Smooth muscle cell of the pulmonary artery (primary cell): ENCODE measurements around the gene OR5L1. TPM values are rescaled to one million over a fixed set of nuclear protein-coding genes. Genes with fewer than 3 reads are reported as not detected.

Experiments
- total RNA-seq: library from RNA; depleted of rRNA; stranded (reverse); fragments of >200 nt; gene quantifications from 2 replicates; pipeline ENCODE4 v1.2.3, GENCODE V29; 2014

OR5L1 gene
- total RNA-seq = not detected in 2 replicates

DNA sequence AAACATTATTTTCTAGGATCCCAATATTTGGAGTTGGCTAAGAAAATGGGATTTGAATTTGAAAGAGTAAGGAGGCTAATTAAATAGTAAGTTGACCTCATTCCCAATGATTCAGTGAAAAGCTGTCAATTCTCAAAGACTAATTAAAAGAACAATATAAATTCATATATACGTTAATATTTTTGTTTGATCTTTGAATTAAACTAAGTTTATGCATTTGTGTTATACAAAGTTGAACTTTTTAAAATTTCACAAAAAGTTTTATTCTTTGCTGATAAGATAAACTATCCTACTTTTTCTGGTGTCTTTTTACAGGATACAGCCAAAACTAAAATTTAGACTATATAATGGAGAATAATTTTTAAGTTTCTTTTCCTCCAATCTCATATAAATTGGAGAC lies at the start of gene OR5L1:
TSS of gene OR5L1 (plus strand) at position 301 of the 400 bp plus-strand sequence. CDS start 100 bp downstream, outside the sequence.

DNA sequence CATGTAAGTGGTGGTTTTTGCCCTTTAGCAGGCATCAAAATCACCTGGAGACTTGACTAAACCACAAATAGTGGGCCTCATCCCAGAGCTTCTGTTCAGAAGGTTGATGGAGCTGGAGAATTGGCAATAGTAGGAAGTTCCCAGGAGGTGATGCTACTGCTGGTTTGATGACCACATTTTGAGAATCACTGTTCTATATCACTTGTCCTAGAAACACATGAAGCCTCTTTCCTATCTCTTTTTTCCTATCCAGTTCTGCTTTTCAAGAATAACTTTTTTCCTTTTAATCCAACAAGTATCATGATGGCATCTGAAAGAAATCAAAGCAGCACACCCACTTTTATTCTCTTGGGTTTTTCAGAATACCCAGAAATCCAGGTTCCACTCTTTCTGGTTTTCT lies 38.0 kb upstream of the OR5L1 start, which contains the start of gene OR5D13:
TSS of gene OR5D13 (plus strand) at position 301 of the 400 bp plus-strand sequence. CDS start at position 301, 0 bp downstream.

DNA sequence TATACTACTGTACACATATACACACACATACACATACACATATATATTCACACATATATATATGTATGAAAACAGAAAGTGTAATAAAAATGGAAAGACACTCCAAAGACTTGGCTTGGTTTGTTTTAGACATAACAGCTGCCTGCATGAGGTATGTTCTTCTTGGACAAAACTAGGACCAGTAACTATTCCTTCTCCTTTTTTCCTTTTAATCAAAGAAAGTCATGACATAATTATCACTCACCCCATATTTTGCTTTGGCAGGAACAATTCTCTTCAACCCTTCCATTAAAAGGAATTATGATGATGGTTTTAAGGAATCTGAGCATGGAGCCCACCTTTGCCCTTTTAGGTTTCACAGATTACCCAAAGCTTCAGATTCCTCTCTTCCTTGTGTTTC lies 15.9 kb upstream of the OR5L1 start, which contains the start of gene OR5D14:
TSS of gene OR5D14 (plus strand) at position 301 of the 400 bp plus-strand sequence. CDS start at position 301, 0 bp downstream.

DNA sequence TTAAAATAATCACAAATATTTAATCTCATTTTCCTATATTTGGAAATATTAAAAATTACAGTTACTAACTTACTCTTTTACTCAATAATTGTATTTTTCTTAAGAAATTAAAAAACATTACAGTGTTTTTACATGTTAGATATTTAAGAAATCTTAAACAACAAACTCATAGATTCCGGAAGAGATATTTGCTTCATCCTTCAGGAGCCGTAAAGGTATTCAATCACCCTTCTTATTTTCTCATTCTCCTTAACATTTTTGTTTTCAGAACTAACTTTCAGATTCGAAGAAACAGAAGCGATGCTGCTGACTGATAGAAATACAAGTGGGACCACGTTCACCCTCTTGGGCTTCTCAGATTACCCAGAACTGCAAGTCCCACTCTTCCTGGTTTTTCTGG lies 8.2 kb downstream of the OR5L1 start, which contains the start of gene OR5D18:
TSS of gene OR5D18 (plus strand) at position 301 of the 400 bp plus-strand sequence. CDS start at position 301, 0 bp downstream.

DNA sequence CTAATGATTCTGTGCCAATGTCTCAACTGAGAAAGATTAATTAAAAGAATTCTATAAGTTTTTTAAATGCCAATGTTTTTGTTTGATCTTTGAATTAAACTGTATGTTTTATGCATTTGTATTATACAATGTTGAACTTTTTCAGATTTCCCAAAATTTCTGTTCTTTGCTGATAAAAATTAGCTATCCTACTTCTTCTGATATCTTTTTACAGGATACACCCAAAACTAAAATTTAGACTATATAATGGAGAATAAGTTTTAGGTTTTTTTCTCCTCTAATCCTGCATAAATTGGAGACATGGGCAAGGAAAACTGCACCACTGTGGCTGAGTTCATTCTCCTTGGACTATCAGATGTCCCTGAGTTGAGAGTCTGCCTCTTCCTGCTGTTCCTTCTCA lies 15.8 kb downstream of the OR5L1 start, which contains the start of gene OR5L2:
TSS of gene OR5L2 (plus strand) at position 301 of the 400 bp plus-strand sequence. CDS start at position 301, 0 bp downstream.

DNA sequence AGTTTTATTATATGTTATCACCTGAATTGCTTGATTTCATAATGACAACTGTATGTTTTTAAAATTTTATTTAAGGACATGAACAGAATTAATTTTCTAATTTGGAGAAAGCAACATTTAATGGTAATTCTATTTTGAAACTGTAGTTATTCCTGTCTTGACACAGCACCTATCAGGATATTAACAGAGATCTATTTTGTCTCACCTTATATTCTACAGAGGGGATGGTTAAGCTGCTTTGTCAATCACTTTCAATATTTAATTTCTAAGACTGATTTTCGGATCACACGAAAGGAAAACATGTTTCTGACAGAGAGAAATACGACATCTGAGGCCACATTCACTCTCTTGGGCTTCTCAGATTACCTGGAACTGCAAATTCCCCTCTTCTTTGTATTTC lies 27.3 kb downstream of the OR5L1 start, which contains the start of gene OR5D16:
TSS of gene OR5D16 (plus strand) at position 301 of the 400 bp plus-strand sequence. CDS start at position 301, 0 bp downstream.

Other genes starting within 250 kb of the OR5L1 start
- gene OR4C16, start 239.2 kb upstream of the OR5L1 start, total RNA-seq = not detected in 2 replicates
- gene OR4C11, start 203.7 kb upstream of the OR5L1 start, total RNA-seq = not detected in 2 replicates
- not detected in 2 replicates for gene OR4P4, start 176.3 kb upstream of the OR5L1 start, total RNA-seq
- gene OR4S2, start 163.0 kb upstream of the OR5L1 start, total RNA-seq = not detected in 2 replicates
- not detected in 2 replicates for gene OR4C6, start 149.2 kb upstream of the OR5L1 start, total RNA-seq
- gene OR5D13, start 37.9 kb upstream of the OR5L1 start, total RNA-seq = not detected in 2 replicates
- gene OR5D14, start 15.8 kb upstream of the OR5L1 start, total RNA-seq = not detected in 2 replicates
- gene OR5D18, start 8.3 kb downstream of the OR5L1 start, total RNA-seq = not detected in 2 replicates
- gene OR5L2, start 15.9 kb downstream of the OR5L1 start, total RNA-seq = not detected in 2 replicates
- not detected in 2 replicates for gene OR5D16, start 27.4 kb downstream of the OR5L1 start, total RNA-seq
- gene TRIM51, start 71.9 kb downstream of the OR5L1 start, total RNA-seq = not detected in 2 replicates
- not detected in 2 replicates for gene OR5W2, start 103.2 kb downstream of the OR5L1 start, total RNA-seq
- not detected in 2 replicates for gene OR5I1, start 125.0 kb downstream of the OR5L1 start, total RNA-seq
- not detected in 2 replicates for gene OR10AG1, start 158.6 kb downstream of the OR5L1 start, total RNA-seq
- not detected in 2 replicates for gene OR5F1, start 183.3 kb downstream of the OR5L1 start, total RNA-seq
- gene OR5AS1, start 216.3 kb downstream of the OR5L1 start, total RNA-seq = not detected in 2 replicates